NCI-H2107 treated with DMSO at 0.1 percent for 48 hours (cell line): ENCODE data around the gene BARHL2.

ENCODE experiments used
- DNase-seq: peaks from one replicate; lab custom pipeline; 2025; ENCODE audit not compliant: unreplicated experiment; lab: John Stamatoyannopoulos, UW

The BARHL2 gene

GRCh38 chr1:90710579-90711536 lies 6.2 kb downstream of the BARHL2 start:
- no peak for DNase-seq

DNA sequence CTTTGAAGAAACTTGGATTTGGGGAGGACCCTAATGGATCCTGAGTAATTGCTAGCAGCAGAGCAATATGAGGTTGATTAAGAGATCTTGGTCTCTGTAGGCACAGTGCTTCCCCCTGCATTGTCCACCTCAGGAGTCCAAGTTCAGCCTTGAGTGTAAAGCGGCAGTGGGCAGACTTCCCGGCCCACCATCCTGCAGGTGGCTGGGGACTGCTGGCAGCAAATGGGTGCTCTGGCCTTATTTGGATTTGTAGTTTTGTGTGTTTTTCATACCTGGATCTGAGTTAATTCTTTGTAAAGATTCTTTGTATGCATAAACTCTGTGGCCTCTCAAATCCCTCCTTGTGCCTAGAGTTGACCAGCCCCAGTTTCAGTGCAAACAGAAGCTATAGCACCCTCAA lies 7.6 kb downstream of the BARHL2 start:
- DNase-seq, result no peak

GRCh38 chr1:90708826-90709225 lies 8.3 kb downstream of the BARHL2 start:
- no peak for DNase-seq

- no peak for DNase-seq
Observed at GRCh38 chr1:90708236-90708786, 8.8 kb downstream of the BARHL2 start.

- no peak for DNase-seq
Observed at GRCh38 chr1:90707363-90707710, 9.8 kb downstream of the BARHL2 start.

DNA sequence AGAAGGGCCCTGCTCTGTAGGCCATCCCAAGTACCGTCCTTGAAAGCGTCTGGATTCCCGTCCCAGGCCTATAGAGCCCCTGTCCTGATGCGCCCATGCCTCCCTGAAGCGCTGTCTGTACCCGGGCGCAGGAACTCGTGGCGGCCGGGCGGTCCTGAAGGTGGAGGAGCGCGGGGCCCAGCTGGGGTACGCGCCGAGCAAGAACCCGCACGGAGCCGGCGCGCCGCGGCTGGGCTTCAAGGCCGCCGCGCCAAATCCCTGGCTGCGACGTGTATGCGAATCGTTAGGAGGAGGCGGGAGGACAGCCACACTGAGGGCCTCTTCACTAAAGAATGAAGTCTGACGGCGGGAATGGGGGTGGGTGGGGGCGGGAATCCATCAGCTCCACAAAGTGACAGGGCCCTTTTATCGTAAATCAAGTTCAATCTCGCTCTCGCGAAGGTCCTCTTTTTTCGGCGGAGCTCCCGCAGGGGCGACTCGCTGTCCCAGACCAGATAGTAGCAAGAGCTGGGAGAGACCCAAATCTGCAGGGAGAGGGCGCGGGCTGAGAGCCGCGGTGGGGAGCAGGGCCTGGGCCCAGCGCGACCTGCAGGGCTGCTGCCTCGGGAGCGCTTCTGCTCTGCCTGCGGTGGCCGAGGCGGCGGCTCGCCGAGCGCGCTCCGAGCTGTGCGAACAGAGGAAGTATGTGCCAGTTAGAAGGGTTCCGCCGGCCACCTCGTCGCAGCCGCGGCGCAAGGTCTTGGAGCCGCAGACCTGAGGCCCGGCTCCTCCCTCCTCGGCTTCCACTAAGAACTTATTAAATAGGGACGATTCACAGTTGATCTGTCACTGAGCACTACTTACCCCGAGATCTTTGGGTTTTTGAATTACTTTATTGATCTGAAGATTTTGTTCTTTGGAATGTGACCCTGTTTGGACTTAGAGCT lies 10.4 kb downstream of the BARHL2 start:
- DNase-seq, result no peak

- DNase-seq, result no peak
Observed at GRCh38 chr1:90705956-90706355, 11.1 kb downstream of the BARHL2 start.

- no peak for DNase-seq
Observed at GRCh38 chr1:90704817-90705216, 12.3 kb downstream of the BARHL2 start.

GRCh38 chr1:90694846-90695245 lies 22.3 kb downstream of the BARHL2 start:
- DNase-seq, result no peak

DNA sequence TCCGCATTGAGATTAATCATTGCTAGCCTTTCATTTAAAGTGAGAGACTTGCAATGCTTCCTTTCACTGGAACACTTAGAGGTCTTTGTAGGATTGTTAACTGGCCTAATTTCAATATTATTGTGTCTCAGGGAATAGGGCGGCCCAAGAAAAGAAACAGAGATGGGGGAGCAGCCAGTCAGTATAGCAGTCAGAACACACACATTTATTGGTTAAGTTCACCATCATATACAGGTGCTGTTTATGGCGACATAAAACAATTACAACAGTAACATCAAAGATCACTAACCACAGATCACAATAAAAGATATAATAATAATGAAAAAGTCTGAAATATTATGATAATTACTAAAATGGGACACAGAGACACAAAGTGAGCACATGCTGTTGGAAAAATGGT lies 29.4 kb downstream of the BARHL2 start:
- no peak for DNase-seq

DNA sequence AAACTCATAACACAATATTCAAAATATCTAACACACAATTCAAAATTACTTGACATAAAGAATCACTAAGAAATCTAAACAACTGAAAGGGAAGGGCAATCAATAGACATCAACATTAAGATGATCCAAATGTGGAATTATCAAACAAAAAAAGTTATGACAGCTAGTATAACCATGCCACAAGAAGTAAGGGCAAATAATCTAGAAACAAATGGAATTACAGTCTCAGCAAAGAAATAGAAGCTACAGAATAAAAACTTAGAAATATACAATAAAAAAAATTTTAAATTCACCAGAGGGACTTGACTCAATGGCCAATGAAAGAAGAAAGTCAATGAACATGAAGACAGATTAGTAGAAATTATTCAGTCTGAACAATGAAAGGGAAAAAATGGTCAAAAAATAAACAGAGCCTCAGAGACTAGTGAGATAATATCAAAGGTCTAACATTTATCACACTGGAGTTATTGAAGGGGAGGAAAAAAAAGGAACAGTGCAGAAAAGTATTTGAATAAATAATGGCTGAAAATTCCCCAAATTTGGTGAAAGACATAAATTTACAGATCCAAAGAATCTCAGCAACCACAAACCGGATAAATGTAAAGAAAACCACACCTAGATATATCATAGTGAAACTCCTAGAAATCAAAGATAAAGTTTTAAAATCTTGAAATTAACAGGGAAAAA lies 41.8 kb downstream of the BARHL2 start:
- no peak for DNase-seq

DNA sequence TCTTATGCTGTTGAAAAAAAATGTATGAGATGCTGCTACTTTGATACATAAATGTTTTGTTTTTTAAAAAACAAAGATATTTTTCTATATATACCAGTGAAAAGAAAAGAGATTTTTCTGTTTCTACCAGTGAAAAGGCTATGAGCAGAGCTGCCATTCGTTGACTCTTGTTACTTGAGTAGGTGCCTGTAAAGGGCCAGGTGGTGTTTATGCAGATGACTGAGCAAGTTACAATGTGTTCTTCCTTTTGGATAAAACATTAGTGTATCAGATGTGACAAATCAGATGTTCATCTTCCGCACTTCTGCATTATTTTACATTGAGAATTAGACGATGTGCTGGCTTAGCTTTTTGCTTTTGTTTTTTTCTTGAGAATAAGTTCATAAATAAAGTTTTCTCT lies 45.4 kb downstream of the BARHL2 start:
- DNase-seq, result no peak

DNA sequence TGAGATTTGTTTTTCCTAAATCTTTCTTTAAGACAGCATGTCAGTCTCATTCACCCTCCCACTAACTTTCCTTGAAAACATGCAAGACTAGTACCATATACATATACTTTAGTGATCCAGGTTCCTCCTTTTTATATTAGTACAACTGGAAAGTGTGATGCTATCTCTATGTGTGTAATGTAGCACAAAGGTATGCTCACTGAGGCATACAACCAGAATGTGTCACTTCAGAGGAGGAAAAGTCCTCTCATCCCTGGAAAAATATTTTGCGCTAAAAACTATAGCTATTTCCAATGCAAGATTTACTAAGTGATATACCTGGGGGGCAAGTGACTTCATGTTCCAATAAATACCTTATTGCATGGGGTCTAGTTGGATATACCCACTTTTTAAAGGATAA lies 45.9 kb downstream of the BARHL2 start:
- no peak for DNase-seq
